ENCODE data around the gene STKLD1. TPM values are rescaled to one million over a fixed set of nuclear protein-coding genes. Genes with fewer than 3 reads are reported as not detected.
"Not testable (repeated sequence)": the region's sequence is repeated elsewhere in the genome, so short reads cannot be mapped to it uniquely, and the experiment has no call there.

The STKLD1 gene
- total RNA-seq, 1 experiment from 2014 or later: 0.94 TPM

DNA sequence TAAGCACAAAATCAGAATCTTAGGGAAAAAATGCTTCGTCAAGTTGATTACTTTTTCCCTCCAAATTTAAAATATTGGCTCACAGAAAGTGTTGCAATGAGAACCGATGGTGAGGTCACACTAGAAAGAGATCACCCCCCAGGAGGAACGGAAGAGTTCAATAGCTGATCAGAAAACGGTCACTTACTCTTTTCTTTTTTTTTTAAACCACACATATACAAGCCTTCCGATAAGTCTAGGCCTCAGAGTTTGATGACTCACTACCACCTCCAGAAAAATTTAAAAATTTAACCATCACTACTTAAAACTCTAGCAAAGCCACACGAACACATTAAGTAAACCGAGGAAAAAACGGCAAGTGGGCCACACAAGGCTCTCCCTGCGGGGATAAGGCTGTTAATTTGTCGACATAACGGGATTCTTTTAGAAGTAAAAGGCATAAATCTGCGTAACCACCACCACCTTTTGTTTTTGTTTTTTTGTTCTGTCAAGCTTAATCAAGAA, 1.5 kb upstream of the STKLD1 start:
- no TSS peak for BruUV-seq (replicated peaks)
- H3K36me3 Mint-ChIP-seq (ENCODE audit: insufficient read depth, unreplicated experiment): peaks cover 35% of the 10 kb centered on the region
- intact Hi-C loops (cut with micrococcal nuclease; ENCODE audit: unreplicated experiment): loop anchor here (2.0 kb wide), 1 partner anchor 18 kb away; the partner anchor contains the start of genes SURF1 and SURF2
- CTCF ChIA-PET: no interaction called here
- no peaks in the 10 kb centered on the region for H3K27me3 Mint-ChIP-seq (ENCODE audit: unreplicated experiment)
- TF ChIP-seq, protein P1, sequence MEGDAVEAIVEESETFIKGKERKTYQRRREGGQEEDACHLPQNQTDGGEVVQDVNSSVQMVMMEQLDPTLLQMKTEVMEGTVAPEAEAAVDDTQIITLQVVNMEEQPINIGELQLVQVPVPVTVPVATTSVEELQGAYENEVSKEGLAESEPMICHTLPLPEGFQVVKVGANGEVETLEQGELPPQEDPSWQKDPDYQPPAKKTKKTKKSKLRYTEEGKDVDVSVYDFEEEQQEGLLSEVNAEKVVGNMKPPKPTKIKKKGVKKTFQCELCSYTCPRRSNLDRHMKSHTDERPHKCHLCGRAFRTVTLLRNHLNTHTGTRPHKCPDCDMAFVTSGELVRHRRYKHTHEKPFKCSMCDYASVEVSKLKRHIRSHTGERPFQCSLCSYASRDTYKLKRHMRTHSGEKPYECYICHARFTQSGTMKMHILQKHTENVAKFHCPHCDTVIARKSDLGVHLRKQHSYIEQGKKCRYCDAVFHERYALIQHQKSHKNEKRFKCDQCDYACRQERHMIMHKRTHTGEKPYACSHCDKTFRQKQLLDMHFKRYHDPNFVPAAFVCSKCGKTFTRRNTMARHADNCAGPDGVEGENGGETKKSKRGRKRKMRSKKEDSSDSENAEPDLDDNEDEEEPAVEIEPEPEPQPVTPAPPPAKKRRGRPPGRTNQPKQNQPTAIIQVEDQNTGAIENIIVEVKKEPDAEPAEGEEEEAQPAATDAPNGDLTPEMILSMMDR (IDR thresholded peaks at IDR 0.05; ENCODE audit: unreplicated experiment): no peak
- H3K9me3 Mint-ChIP-seq (ENCODE audit: low read depth, unreplicated experiment): no peaks in the 10 kb centered on the region
- no peak for DNase-seq
- H3K4me1 Mint-ChIP-seq (ENCODE audit: low read depth, unreplicated experiment): peaks cover 18% of the 10 kb centered on the region
- H3K4me3 Mint-ChIP-seq (ENCODE audit: low read depth, unreplicated experiment): peak overlapping the region; percentile 89
- peak overlapping the region; percentile 88 for H3K27ac Mint-ChIP-seq (ENCODE audit: unreplicated experiment)

DNA sequence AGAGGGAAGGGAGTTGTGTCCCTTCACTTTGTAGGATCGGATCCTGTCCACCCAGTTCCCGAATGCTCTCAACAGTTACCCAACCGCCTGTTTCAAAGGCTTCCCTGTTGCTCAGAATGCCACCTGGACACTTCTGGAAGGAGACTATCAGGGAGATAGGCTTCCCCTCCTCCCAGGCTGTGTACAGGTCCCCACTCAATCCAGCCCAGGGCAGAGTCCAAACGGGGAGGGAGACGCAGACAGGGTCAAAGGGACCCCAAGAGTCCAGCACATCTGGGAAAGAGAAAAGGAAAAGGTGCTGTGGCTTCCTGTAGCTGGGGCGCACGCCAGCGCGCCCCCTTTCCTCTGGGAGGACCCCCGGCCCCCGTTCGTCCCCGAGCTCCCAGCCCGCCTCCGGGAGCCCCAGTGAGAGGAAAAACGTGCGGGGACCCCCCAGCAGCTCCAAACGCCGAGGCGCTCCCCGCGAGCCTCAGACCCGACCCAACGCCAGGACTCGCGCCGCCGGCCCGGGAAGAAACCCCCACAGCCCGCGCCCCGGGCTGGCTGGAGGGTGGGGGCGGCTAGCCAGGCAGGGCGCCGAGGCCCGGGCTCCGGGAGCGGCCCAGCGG, 946 bp upstream of the STKLD1 start:
- peak overlapping the region; percentile 88 for H3K27ac Mint-ChIP-seq (ENCODE audit: unreplicated experiment)
- H3K4me1 Mint-ChIP-seq (ENCODE audit: low read depth, unreplicated experiment): peaks cover 12% of the 10 kb centered on the region
- TF ChIP-seq, protein P1 (IDR thresholded peaks at IDR 0.05; ENCODE audit: unreplicated experiment): no peak
- H3K4me3 Mint-ChIP-seq (ENCODE audit: low read depth, unreplicated experiment): peak overlapping the region; percentile 89
- peak; percentile 12 for DNase-seq
- no peaks in the 10 kb centered on the region for H3K27me3 Mint-ChIP-seq (ENCODE audit: unreplicated experiment)
- H3K36me3 Mint-ChIP-seq (ENCODE audit: insufficient read depth, unreplicated experiment): peaks cover 35% of the 10 kb centered on the region
- CTCF ChIA-PET: no interaction called here
- intact Hi-C loops (cut with micrococcal nuclease; ENCODE audit: unreplicated experiment): loop anchor here (2.0 kb wide), 1 partner anchor 18 kb away; the partner anchor contains the start of genes SURF1 and SURF2
- H3K9me3 Mint-ChIP-seq (ENCODE audit: low read depth, unreplicated experiment): no peaks in the 10 kb centered on the region
- no TSS peak for BruUV-seq (replicated peaks)

DNA sequence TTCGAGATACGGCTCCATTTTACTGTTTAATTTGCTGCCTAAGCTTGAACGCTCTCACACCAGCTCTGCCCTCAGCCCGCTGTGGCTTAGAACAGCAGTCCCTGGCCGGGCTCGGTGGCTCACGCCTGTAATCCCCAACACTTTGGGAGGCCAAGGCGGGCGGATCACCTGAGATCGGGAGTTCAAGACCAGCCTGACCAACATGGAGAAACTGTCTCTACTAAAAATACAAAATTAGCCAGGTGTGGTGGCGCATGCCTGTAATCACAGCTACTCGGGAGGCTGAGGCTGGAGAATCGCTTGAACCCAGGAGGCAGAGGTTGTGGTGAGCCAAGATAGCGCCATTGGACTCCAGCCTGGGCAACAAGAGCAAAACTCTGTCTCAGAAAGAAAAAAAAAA, 1.1 kb downstream of the STKLD1 start:
- BruUV-seq (replicated peaks); H3K27me3 Mint-ChIP-seq (ENCODE audit: unreplicated experiment); intact Hi-C loops (cut with micrococcal nuclease; ENCODE audit: unreplicated experiment); DNase-seq; H3K27ac Mint-ChIP-seq (ENCODE audit: unreplicated experiment); H3K9me3 Mint-ChIP-seq (ENCODE audit: low read depth, unreplicated experiment); H3K4me3 Mint-ChIP-seq (ENCODE audit: low read depth, unreplicated experiment); H3K4me1 Mint-ChIP-seq (ENCODE audit: low read depth, unreplicated experiment): not testable (repeated sequence)
- peaks cover 24% of the 10 kb centered on the region for H3K36me3 Mint-ChIP-seq (ENCODE audit: insufficient read depth, unreplicated experiment)
- CTCF ChIA-PET: interaction anchor here (0.9 kb wide), 1 partner anchor 46 kb away, joined by 3 read pairs; no protein-coding TSS in a partner anchor

GRCh38 chr9:133377721-133378216, 1.6 kb downstream of the STKLD1 start:
- intact Hi-C loops (cut with micrococcal nuclease; ENCODE audit: unreplicated experiment): no loop called here
- Mint-ChIP-seq H3K4me1 (ENCODE audit: low read depth, unreplicated experiment) (peaks cover 9% of the 10 kb centered on the region), H3K9me3 (ENCODE audit: low read depth, unreplicated experiment) (no peaks in the 10 kb centered on the region), H3K27ac (ENCODE audit: unreplicated experiment) (no peak overlapping the region), H3K27me3 (ENCODE audit: unreplicated experiment) (no peaks in the 10 kb centered on the region), H3K4me3 (ENCODE audit: low read depth, unreplicated experiment) (no peak overlapping the region), H3K36me3 (ENCODE audit: insufficient read depth, unreplicated experiment) (peaks cover 24% of the 10 kb centered on the region)
- TF ChIP-seq, protein P1 (IDR thresholded peaks at IDR 0.05; ENCODE audit: unreplicated experiment): no peak
- no TSS peak for BruUV-seq (replicated peaks)
- CTCF ChIA-PET: interaction anchor here (0.9 kb wide), 1 partner anchor 47 kb away, joined by 3 read pairs; no protein-coding TSS in a partner anchor
- DNase-seq: peak; percentile 22

Data from Calu3 (cell line).